HepG2 (cell line): ENCODE data around the gene PSMC3IP. TPM values are rescaled to one million over a fixed set of nuclear protein-coding genes. Genes with fewer than 3 reads are reported as not detected.

Experiments
- CEBPZ ChIP-seq: IDR thresholded peaks from 2 replicates; pipeline ENCODE4 v1.6.1; 2012; ENCODE audit warnings: low read length, improper control_type of control experiment
- HOXD1 ChIP-seq: sonication (generic); formaldehyde crosslinking; IDR thresholded peaks from 2 replicates; pipeline ENCODE4 v1.5.0; 2020; ENCODE audit warnings: missing genetic modification reagents
- ISL2 ChIP-seq: sonication (generic); formaldehyde crosslinking; IDR thresholded peaks from 2 replicates; pipeline ENCODE4 v1.5.0; 2020; ENCODE audit warnings: missing genetic modification reagents
- PPARG ChIP-seq: conservative IDR thresholded peaks from 2 replicates; pipeline ENCODE4 v1.6.1; 2016; ENCODE audit warnings: missing biosample characterization, missing genetic modification reagents
- RCOR2 ChIP-seq: IDR thresholded peaks from 2 replicates; pipeline ENCODE4 v1.6.1; 2016; ENCODE audit warnings: missing biosample characterization, missing genetic modification reagents
- RFX5 ChIP-seq: IDR thresholded peaks from 2 replicates; pipeline ENCODE4 v1.6.1; 2011; ENCODE audit warnings: low read depth, low read length, improper control_type of control experiment
- TAF1 ChIP-seq: sonication (generic); formaldehyde crosslinking; IDR thresholded peaks from 2 replicates; pipeline ENCODE4 v1.4.0; 2020; ENCODE audit warnings: missing genetic modification reagents
- TBL1XR1 ChIP-seq: fragments of 150-350 bp; IDR thresholded peaks from 2 replicates; pipeline ENCODE4 v1.6.1; 2014; ENCODE audit warnings: borderline replicate concordance, low read length; ENCODE audit not compliant: partially characterized antibody
- ZFP1 ChIP-seq: IDR thresholded peaks from 2 replicates; pipeline ENCODE4 v1.6.1; 2016
- ZHX2 ChIP-seq, 2 experiments: sonication (generic) in 1 of 2; formaldehyde crosslinking in 1 of 2; IDR thresholded peaks; 2 replicates each; pipeline versions ENCODE4 v1.6.1 to v1.9.0; 2014 to 2022; ENCODE audit warnings: antibody characterized with exemption in 1 of 2, borderline replicate concordance in 1 of 2, inconsistent platforms in 1 of 2, low read depth in 1 of 2, missing genetic modification reagents in 1 of 2
- ZNF143 ChIP-seq: sonication (generic); formaldehyde crosslinking; IDR thresholded peaks from 2 replicates; pipeline ENCODE4 v1.4.0; 2020; ENCODE audit warnings: missing genetic modification reagents
- ZNF24 ChIP-seq: fragments of 450-650 bp; IDR thresholded peaks from 2 replicates; pipeline ENCODE4 v1.6.1; 2017; ENCODE audit warnings: antibody characterized with exemption, mild to moderate bottlenecking
- ZNF253 ChIP-seq: sonication (generic); formaldehyde crosslinking; IDR thresholded peaks from 2 replicates; pipeline ENCODE4 v1.8.0; 2022; ENCODE audit warnings: mild to moderate bottlenecking, missing genetic modification reagents, borderline replicate concordance
- ZNF292 ChIP-seq: sonication (generic); formaldehyde crosslinking; IDR thresholded peaks from 2 replicates; pipeline ENCODE4 v1.8.1; 2022; ENCODE audit warnings: mild to moderate bottlenecking, low read depth, missing genetic modification reagents, borderline replicate concordance
- ZNF563 ChIP-seq: sonication (generic); formaldehyde crosslinking; IDR thresholded peaks from 2 replicates; pipeline ENCODE4 v1.8.0; 2022; ENCODE audit warnings: mild to moderate bottlenecking, moderate library complexity, missing genetic modification reagents
- ZNF713 ChIP-seq: sonication (generic); formaldehyde crosslinking; IDR thresholded peaks from 2 replicates; pipeline ENCODE4 v1.4.0; 2020; ENCODE audit warnings: mild to moderate bottlenecking, missing genetic modification reagents
- ZNF788 ChIP-seq: sonication (generic); formaldehyde crosslinking; IDR thresholded peaks from 2 replicates; pipeline ENCODE4 v1.5.0; 2020; ENCODE audit warnings: mild to moderate bottlenecking, missing genetic modification reagents, borderline replicate concordance
- polyA plus RNA-seq, 8 experiments: library from polyadenylated mRNA; depleted of rRNA in 3 of 8; stranded (reverse) in 7 of 8; unstranded in 1 of 8; fragments of >200 nt; fragmentation: Illumina TruSeq in 4 of 8; extraction: Trizol in 4 of 8; gene quantifications; 2 replicates each; pipeline versions ENCODE4 v1.2.1 to v1.2.3, GENCODE V29; 2011 to 2016; ENCODE audit warnings: low read depth in 4 of 8, missing spikeins in 1 of 8, mixed read lengths in 1 of 8; ENCODE audit not compliant: insufficient read depth in 1 of 8
- total RNA-seq, 5 experiments: library from RNA; depleted of rRNA; stranded (reverse); fragments of >200 nt; fragmentation: Illumina TruSeq; extraction: Trizol; gene quantifications; 2 replicates each; pipeline ENCODE4 v1.2.3, GENCODE V29; 2016; ENCODE audit warnings: low read depth in 1 of 5
- TF ChIP-seq, protein P1 (sequence below): sonication (generic); formaldehyde crosslinking; conservative IDR thresholded peaks from 2 replicates; pipeline ENCODE4 v1.8.0; 2022; ENCODE audit warnings: mild to moderate bottlenecking, moderate library complexity, missing genetic modification reagents

PSMC3IP gene
- total and polyA plus RNA-seq, 2 of the 13 experiments (the other 11 are each of a cell fraction or from before 2014, with no cell fraction given): 6.5 to 22.4 TPM

DNA sequence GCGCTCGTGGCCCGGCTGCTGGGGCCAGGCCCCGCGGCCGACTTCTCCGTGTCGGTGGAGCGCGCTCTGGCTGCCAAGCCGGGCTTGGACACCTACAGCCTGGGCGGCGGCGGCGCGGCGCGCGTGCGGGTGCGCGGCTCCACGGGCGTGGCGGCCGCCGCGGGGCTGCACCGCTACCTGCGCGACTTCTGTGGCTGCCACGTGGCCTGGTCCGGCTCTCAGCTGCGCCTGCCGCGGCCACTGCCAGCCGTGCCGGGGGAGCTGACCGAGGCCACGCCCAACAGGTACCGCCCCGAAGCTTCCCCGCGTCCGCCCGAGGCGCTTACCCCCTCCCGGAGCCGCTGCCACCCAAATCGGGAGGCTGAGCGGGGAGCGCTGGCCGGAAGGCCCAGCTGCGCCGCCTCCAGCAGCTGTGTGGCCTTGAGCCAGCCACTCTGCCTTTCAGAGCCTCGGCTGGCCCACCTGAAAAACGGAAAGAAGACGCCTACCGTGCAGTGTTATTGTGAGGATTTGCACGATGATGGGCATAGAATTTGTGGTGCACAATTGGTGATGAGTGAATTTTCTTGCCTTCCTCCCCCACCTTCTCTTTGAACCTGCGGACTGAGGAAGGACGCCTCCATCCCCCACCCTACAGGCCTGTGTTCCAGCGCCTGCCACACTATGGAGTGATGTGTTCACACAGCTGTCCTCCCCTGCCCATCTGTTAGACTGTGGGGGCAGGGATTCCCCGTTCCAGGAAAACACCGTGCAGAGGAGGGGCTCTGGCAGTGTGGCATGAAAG, 41.0 kb downstream of the PSMC3IP start (continued):
- TF ChIP-seq RFX5 (no peak), RCOR2 (CRISPR knock-in tag) (peak; percentile 74), ZFP1 (no peak; the same call in 1 of the 2 replicates), ZNF713 (CRISPR knock-in tag) (0 out of 2 replicates have a peak, but pooled peaks have one; percentile 54), ZNF143 (CRISPR knock-in tag) (no peak), TAF1 (peak; percentile 60), ZNF24 (no peak), ZHX2 (IDR thresholded peaks at IDR 0.05; ENCODE audit: low read depth) (no peak), ZHX2 (CRISPR knock-in tag; IDR thresholded peaks at IDR 0.05; ENCODE audit: borderline replicate concordance) (no peak), ZNF253 (CRISPR knock-in tag) (peak; percentile 84; the same call in 1 of the 2 replicates), ISL2 (CRISPR knock-in tag) (peak; percentile 67), TBL1XR1 (no peak), CEBPZ (no peak), ZNF292 (peak; percentile 85; the same call in 1 of the 2 replicates), HOXD1 (CRISPR knock-in tag) (peak; percentile 37; the same call in 1 of the 2 replicates), ZNF563 (CRISPR knock-in tag) (no peak), ZNF788 (peak; percentile 87), PPARG (CRISPR knock-in tag) (no peak; the same call in 1 of the 2 replicates)
- TF ChIP-seq, protein P1, sequence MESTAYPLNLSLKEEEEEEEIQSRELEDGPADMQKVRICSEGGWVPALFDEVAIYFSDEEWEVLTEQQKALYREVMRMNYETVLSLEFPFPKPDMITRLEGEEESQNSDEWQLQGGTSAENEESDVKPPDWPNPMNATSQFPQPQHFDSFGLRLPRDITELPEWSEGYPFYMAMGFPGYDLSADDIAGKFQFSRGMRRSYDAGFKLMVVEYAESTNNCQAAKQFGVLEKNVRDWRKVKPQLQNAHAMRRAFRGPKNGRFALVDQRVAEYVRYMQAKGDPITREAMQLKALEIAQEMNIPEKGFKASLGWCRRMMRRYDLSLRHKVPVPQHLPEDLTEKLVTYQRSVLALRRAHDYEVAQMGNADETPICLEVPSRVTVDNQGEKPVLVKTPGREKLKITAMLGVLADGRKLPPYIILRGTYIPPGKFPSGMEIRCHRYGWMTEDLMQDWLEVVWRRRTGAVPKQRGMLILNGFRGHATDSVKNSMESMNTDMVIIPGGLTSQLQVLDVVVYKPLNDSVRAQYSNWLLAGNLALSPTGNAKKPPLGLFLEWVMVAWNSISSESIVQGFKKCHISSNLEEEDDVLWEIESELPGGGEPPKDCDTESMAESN: peak; percentile 59; the same call in 1 of the 2 replicates
